HG03558 (cell line): ENCODE results near the gene OSMR.

ENCODE experiments used
- ATAC-seq: cut with Tn5 transposase; IDR thresholded peaks from one replicate; pipeline ENCODE4 v1.9.1; 2021; ENCODE audit warnings: moderate number of reproducible peaks; ENCODE audit not compliant: unreplicated experiment; ENCODE audit errors: extremely low read depth

Gene OSMR

DNA sequence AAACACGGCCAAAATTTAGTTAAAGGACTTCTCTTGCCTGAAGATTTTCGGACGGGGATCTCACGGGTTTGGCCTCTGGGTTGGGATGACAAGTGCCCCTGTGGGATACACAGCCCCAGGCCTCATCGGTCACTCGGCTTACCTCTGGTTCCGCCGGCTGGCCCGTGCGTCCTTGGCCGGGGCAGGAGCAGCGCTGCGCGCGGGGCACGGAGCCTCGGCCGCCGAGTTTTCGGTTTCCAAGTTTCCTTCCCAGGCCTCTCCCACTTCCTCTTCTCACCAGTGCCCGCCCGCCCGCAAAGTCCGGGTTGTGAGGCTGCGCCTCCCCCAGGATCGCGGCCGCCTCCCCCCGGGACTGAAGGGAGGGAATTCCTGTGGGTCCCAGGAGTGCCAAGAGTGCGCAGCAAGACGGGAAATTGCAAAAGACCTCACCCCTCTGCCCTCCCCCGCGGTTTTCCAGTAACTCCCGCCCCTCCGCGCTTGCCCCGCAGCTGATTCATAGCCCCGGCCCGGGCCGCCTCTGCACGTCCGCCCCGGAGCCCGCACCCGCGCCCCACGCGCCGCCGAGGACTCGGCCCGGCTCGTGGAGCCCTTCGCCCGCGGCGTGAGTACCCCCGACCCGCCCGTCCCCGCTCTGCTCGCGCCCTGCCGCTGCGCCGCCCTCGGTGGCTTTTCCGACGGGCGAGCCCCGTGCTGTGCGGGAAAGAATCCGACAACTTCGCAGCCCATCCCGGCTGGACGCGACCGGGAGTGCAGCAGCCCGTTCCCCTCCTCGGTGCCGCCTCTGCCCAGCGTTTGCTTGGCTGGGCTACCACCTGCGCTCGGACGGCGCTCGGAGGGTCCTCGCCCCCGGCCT is at the start of gene OSMR:
OSMR (plus strand) TSS at position 487 of the 853 bp plus-strand sequence. CDS start 23,033 bp downstream, outside the sequence.
- ATAC-seq, result no peak

DNA sequence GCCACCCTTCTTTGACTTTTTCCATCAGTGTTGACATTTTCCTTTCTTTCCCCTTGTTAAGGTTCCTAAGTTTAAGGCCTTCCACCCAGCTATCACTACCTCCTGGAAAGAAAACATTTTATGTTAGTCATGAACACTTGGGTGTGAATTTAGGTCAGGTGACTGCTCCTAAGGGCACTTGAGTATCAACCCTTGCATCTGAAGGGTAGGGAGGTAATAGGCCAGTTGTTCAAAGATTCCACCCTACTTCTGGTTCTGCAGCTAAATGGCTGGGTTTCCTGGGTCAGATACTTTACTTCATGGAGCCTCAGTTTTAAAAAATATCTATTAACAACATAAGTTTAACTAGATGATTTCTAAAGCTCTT is 49.1 kb upstream of the OSMR start:
- no peak for ATAC-seq

DNA sequence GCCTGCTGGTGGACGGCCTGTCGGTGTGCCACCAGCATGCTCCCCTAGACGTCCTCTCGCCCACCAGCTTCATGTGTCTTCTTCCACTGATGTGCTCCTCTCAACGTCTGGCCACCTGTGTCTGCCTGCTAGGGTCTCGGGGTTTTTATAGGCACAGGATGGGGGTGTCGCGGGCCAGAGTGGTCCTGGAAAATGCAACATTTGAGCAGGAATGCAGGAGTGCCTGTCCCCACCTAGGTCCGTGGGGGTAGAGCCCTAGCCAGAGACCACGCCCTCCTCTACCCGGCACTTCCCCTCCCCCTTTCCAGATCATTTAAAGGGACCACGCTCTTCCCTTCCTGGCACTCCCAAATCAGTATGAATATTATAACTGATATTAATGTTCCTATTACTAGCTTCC is 48.0 kb upstream of the OSMR start:
- no peak for ATAC-seq

DNA sequence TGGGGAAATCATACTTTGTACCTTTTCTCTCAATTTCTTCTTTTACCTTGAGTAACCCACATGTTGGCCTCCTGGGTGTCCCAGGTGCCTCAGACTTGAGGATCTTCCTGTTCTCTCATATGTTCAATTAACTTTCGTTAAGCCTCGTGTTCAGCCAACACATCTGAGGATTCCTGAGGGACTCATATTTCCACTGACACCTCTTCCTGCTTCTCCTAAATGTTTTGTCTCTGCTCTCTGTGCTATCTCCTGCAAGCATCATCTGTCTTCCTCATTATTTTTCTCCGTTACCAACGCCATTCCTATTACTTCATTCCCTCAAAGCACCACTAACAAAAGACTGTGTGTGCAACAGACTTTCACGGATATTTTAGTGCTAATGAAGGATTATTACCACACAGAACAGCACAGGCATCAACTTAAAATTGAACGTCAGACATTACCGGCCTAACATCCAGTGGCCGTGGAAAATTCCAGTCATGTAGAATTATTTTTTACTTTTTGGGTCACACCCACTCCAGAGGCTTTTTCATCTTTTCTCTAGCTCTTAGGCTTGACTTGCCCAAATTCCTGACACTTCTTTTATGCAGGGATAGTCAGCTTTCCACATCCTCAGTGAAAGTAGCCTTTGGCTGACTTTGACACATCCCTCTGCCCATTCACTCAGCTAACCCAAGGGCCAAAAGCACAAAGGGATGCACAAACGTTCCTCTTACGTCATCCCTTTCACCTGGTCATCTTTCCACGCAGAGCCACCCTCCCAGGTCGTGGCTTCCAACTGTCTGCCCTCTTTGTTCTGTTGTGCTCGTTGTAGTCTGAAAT is 46.0 kb upstream of the OSMR start:
- ATAC-seq, result no peak

DNA sequence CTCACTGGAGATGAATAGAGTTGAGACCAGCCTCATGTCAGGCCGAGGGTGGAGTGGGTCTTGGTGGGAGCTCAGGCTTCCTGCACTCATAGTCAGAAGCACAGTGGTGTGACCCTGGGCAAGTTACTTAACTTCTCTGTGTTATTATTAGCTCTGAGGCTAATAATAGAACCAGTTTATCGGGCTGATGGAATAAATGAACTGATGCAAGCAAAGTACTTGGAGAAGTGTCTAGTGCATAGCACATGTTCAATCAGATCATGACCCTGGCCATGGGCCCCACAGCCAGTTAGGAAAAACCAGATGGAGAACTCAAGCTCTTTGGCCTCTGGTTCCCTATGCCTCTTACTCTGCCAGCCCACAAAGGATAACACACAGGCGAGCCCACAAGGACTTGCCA is 45.3 kb upstream of the OSMR start:
- no peak for ATAC-seq

DNA sequence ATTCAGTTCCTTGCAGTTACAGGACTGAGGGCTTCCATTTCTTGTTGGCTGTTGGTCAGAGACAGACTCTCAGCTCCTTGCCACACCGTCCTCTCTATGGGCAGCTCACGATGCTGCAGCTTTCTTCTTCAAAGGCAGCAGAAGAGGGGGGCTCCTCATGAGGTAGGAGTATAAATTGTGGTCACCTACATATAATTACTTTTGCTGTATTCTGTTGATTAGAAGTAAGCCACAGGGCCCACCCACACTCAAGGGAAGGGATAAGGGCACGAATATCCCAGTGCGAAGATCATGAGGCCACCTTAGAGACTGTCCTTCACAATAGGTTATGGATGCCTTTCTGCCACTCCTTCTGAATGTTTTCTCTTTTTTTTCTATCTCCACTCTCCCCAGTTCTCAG is 43.7 kb upstream of the OSMR start:
- ATAC-seq, result no peak

DNA sequence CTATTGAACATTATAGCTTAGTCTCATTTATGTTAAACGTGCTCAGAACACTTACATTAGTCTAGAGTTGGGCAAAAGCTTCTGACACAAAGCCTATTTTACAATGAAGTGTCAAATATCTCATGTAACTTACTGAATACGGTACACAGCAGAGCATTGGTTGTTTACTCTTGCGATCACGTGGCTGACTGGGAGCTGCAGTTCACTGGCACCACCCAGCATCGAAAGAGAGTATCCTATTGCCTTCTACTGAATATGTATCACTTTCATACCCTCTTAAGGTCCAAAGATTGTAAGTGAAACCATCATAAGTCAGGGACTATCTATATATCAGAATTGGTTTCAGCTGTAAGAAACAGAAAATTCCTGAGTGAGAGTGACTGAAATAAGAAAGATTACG is 42.6 kb upstream of the OSMR start:
- no peak for ATAC-seq

DNA sequence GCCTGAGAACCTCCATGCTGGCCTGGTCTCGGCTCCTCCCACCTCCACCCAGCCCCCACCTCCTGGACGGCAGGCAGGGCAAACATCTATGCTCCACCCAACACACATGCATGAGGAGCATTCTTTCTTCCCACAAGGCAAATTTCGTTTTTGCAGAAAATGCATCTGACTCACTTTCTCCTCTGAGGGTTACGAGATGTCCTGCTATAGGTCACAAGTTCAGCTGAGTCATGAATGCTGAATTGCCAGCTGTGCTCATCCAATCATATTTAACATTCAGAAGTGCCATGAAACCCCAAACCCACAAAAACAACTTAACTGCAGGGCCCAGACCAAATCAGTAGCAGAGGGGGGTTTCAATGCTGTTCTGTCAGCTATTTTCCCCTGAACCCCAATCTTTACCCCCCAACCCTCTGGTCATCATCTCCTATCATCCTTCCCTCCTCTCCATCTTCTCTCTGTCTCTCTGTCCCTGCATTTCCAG is 39.0 kb upstream of the OSMR start:
- no peak for ATAC-seq

DNA sequence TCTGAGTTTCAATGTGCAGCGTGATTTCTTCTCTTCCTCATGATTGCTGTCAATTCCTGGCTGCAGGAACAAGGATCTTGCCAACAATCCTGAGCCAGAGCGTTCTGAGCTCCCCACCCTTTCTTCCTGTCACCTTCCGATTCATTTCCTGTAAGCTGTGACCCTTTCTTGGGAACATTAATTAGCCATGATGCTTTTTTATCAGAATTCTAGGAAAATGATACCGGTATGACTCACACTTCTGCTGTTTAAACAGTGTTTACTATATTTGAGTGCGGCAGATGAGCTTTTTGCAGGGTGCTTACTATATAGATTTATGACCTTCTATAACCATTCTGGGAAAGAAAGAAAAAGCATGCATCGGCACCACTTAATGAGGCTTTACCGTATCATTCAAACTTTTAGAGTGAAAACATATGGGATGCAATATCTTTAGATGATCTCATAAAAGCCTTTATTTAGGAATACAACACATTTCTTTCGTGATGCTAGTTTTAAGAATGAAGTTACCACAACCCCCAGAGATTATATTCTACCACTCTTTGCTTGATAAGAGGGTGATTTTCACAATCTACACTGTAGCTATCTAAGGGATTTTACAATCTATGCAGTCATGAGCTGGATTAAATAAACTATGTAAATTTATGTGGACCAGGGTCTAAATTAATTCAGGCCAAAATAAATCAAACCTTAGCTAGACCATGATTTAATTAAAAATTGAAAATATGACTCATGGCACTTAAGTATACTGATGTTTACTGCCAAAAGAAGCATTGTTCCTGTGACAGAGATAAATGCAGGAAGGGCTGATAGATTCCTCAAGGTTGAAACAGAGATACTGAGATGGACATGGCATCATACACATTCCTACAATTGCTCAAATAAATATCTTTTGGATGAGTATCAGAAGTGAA is 38.0 kb upstream of the OSMR start:
- no peak for ATAC-seq

DNA sequence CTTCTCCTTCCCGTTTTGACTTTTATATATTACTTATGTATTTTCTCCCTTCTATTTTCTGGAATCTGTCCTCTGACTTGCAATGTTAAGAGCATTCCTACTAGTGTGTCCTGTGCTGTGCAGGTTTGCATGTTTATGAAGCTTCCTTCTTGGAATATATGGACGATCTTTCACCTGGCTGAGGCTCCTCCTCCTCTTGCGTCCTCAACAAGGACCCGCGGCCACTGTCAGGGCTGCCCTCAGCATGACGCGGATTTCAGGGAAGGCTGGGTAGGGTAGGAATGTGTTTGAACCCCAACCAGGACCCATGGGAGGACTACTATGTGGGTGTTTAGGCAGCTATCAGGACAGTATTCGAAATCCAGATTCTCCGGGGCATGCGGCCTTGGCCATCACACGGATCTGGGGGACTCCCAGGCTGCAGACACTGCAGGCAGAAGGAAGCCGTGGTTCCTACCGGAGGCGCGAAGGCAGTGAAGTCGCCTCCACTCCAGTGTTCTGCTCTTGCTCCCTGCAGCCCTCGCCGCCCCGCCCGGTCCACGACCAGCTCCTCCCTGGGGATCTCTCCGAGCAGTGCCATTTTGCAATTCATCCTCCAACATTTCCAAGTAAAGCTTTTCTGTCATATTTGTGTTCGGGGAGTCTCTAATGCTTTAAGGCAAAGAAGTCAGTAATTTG is 37.0 kb upstream of the OSMR start:
- no peak for ATAC-seq

DNA sequence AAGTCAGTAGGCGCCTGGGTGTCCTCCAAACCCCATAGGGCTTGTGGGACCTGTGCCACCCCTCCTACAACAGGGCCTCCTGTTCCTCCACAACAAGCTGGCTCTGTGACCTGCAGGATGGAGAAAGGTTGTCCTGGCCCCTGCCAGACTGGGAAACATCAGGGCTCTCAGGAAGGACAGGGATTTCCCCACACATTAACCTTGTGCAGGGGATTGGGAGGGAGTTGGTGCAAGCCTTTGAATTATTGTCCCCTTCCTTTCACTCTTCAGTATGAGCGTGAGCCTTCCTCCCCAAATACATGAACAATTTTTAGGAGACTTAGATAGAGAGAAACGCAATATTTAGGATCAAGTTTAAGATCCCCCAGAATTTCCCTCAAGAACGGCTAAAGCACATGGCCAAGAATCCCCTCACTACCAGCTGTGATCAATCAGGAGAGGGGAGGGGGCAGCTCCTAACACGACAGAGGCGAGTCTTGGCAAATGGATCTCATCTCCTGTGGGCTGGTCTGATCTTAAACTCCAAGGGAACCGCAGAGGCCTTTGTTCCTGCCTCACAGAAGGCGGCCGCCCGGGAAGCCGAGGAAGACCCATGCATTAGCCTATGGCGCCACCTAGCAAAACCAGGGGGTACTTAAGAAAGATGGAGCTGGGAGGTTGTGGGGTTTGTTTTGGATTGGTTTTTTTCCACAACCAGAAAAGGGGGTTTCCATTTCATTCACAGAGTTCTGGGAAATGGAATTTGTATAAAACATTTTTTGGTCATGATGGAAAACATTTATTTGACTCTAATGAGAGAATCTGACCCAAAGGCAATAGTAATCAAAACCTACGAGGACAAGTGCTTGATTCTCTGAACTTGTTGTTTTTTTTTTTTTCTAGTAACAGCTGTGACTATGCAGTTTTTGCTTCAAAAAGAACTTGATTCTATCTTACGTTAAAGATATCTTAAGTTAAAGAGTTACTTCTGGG is 36.1 kb upstream of the OSMR start:
- no peak for ATAC-seq

DNA sequence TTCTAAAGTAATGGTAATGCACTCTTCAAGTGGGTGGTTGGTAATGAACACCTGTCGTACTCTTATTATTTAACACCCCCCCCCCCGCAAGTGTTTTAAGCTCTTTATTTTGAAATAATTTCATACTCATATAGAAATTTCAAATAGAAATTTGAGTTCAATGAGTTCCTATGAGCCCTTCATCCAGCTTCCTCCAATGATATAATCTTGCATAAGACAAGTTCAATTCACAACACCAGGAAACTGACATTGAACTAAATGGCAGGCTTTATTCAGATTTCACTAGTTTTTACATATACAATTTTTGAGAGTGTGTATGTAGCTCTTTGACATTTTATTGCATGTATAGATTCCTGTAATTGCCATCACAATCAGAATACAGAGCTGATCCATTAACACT is 30.9 kb upstream of the OSMR start:
- ATAC-seq, result no peak

DNA sequence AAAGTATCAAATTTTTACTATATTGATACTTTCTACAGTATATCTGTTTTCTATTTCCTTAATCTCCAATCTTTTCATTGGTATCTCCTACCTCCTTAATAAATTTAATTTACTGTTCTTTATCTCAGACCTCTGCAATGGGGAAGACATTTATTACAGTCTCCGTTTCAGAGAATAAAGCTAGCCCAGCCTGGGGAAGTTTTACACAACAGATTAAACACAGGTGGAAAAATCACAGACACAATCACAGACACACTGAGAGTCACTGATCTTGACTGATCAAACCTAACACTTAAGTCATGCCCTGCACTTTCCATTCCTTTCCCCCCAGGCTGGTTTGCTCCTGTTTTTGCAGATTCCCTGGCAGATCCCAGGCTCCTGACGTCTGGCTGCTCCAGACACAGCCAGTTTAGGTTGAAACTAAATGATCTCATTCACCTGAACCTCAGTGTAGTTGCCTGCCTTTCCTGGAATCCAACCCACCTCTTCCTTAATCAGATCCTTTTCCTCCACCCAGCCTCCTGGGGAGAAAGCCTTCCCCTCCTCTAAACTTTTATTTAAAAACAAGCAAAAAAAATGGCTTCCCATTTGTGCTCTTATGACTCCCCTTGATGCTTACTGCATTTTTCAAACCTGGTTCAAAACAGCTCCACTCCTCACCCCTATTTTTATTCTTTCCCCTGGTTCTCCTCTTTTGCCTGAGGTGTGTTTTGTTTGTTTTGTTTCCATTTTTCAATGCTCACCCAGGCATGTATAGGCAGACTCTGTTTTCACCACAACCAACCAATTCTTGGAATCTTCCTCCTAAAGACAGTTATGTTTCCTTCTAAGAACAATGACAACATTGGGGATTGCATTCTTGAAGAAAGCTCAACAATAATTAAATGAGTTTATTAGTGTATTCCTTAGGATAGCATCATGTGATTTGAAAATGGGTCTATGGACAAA is 29.5 kb upstream of the OSMR start:
- no peak for ATAC-seq

DNA sequence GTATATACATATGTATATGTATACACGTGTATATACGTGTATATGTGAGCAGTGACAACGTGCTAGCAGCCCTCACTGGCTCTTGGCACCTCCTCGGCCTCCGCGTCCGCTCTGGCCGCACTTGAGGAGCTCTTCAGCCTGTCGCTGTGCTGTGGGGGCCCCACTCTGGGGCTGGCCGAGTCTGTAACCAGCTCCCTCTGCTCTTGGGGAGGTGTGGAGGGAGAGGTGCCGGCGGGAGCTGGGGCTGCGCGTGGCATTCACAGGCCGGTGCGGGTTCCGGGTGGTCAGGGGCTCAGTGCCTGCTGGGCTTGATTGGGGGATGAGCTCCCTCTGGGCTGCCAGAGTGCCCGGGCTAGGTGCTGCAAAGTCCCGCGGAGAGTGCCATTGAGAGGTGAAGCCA is 24.1 kb upstream of the OSMR start:
- no peak for ATAC-seq

DNA sequence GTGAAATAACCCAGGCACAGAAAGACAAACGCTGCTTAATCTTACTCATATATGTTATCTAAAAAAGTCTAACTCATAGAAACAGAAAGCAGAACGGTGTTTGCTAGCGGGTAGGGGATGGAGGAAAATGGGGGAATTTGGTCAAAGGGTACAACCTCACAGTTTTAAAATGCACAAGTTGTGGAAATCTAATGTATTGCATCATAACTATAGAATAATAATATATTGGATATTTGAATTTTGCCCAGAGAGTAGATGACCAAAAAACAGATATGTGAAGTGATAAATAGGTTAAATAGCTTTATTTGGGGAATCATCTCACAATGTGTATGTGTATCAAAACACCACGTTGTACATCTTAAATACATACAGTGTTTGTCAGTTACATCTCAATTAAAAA is 22.3 kb upstream of the OSMR start:
- ATAC-seq, result no peak

DNA sequence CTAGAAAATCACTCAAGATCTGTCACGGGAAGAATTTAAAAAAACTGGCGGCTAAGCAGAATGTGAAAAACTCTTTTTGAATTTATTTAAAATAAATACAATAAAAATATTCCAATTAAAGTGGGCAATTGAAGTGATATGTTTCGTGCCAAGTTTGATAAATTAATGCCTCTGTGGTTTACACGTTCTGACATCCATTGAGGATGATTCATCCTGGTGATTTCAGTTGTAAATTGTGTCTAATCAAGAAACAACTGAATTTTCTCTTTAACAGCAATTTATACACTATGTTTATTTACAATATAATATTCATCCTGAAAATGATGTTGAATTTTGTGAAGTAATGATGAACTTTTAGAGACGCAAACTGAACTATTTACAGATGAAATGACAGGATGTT is 21.0 kb upstream of the OSMR start:
- ATAC-seq, result no peak

DNA sequence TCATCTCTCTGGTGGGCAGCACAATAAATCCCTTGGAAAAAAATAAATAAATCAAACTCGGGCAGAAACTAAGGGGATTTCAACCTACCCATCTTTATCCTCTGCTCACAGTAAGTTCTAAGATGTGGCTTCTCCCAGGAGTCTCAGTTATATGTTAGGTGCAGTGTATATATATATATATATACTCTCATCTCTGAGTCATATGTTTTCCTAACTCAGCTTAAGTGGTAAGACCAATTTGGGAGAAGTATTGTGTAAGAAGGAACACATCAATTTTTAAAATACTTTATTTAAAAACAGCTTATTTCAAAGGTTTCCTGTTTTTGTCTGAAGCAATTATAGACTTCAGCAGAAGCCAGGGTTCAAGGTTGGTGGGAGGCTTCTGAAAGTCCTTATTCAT is 20.3 kb upstream of the OSMR start:
- ATAC-seq, result no peak

DNA sequence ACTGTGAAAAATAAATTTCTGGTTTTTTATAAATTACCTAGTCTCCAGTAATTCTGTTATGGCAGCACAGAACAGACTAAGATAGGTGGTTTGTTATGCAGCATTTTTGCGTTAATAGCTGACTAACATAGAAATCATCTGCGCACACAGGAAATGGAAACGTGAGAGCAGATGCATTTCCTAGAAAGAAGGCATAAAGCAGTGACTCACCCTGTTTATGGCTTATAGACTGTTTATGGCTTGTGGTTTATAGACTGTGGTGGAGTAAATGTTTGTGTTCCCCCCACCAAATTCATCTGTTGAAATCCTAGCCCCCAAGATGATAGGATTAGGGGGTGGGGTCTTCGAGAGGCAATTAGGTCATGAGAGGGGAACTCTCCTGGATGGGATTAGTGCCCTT is 18.3 kb upstream of the OSMR start:
- no peak for ATAC-seq
